ENCODE results near the gene GPATCH8. TPM values are rescaled to one million over a fixed set of nuclear protein-coding genes. Genes with fewer than 3 reads are reported as not detected.

GPATCH8 gene
- total and polyA plus RNA-seq, 9 of the 15 experiments (the other 6 are each of a cell fraction or from before 2014, with no cell fraction given): 10.6 to 29.6 (median 13.2) TPM

GRCh38 chr17:44511241-44512134 is 8.3 kb upstream of the GPATCH8 start (continued):
- TF ChIP-seq, protein P1, sequence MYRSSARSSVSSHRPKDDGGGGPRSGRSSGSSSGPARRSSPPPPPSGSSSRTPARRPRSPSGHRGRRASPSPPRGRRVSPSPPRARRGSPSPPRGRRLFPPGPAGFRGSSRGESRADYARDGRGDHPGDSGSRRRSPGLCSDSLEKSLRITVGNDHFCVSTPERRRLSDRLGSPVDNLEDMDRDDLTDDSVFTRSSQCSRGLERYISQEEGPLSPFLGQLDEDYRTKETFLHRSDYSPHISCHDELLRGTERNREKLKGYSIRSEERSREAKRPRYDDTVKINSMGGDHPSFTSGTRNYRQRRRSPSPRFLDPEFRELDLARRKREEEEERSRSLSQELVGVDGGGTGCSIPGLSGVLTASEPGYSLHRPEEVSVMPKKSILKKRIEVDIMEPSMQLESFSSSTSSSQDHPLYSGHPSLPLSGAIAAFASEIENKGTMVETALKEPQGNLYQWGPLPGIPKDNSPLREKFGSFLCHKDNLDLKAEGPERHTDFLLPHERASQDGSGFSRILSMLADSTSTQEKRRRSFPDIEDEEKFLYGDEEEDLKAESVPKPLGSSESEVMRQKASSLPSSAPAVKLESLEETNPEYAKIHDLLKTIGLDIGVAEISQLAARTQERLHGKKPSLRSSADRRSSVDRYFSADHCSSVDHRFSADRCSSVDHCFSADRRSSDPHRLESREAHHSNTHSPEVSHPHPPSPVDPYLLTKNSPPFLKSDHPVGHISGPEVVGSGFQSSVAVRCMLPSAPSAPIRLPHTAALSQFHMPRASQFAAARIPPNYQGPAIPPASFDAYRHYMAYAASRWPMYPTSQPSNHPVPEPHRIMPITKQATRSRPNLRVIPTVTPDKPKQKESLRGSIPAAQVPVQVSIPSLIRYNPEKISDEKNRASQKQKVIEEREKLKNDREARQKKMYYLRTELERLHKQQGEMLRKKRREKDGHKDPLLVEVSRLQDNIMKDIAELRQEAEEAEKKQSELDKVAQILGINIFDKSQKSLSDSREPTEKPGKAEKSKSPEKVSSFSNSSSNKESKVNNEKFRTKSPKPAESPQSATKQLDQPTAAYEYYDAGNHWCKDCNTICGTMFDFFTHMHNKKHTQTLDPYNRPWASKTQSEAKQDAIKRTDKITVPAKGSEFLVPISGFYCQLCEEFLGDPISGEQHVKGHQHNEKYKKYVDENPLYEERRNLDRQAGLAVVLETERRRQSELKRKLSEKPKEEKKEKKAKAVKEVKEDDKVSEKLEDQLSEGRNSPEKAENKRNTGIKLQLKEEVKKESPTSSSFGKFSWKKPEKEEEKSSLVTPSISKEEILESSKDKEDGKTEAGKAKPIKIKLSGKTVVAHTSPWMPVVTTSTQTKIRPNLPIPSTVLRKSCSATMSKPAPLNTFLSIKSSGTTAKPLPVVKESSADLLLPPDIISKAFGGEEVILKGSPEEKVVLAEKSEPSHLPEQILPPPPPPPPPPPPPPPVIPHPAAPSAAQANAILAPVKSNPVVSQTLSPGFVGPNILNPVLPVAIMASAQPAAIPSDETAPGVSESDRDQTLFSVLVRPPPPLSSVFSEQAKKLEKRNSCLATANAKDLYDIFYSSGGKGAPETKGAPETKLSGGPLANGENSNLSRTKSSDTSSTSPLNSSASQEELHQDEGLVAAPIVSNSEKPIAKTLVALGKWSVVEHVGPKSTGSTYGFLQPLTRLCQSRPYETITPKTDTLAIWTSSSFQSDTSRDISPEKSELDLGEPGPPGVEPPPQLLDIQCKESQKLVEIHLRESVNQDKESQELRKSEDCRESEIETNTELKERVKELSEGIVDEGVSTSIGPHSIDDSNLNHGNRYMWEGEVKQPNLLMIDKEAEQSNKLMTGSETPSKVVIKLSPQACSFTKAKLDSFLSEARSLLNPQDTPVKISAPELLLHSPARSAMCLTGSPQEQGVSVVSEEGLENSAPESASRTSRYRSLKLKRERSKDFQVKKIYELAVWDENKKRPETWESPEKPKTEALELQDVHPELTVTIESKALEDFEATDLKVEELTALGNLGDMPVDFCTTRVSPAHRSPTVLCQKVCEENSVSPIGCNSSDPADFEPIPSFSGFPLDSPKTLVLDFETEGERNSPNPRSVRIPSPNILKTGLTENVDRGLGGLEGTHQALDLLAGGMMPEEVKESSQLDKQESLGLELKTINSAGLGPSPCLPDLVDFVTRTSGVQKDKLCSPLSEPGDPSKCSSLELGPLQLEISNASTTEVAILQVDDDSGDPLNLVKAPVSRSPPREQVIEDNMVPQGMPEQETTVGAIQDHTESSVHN (IDR thresholded peaks at IDR 0.05; ENCODE audit: borderline replicate concordance in 1 of 2, low read depth in 1 of 2): peak in 1 of 2 experiments; percentile 14; a peak in 1 of 4 replicates
- TF ChIP-seq EP400 (IDR thresholded peaks at IDR 0.05) (peak; percentile 61), TFAP4 (CRISPR knock-in tag; IDR thresholded peaks at IDR 0.05; ENCODE audit: borderline replicate concordance) (peak; percentile 17; the same call in 1 of the 2 replicates), ZNF589 (CRISPR knock-in tag; IDR thresholded peaks at IDR 0.05; ENCODE audit: low read depth) (peak; percentile 46; the same call in 1 of the 2 replicates), TAF9B (IDR thresholded peaks at IDR 0.05; ENCODE audit: partially characterized antibody) (peak; percentile 23), MTA1 (IDR thresholded peaks at IDR 0.05; ENCODE audit: borderline replicate concordance) (0 out of 2 replicates have a peak, but pooled peaks have one; percentile 46)
- TF ChIP-seq, protein P2, sequence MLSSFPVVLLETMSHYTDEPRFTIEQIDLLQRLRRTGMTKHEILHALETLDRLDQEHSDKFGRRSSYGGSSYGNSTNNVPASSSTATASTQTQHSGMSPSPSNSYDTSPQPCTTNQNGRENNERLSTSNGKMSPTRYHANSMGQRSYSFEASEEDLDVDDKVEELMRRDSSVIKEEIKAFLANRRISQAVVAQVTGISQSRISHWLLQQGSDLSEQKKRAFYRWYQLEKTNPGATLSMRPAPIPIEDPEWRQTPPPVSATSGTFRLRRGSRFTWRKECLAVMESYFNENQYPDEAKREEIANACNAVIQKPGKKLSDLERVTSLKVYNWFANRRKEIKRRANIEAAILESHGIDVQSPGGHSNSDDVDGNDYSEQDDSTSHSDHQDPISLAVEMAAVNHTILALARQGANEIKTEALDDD (IDR thresholded peaks at IDR 0.05): peak; percentile 45; the same call in 1 of the 2 replicates
- TF ChIP-seq, protein P3, sequence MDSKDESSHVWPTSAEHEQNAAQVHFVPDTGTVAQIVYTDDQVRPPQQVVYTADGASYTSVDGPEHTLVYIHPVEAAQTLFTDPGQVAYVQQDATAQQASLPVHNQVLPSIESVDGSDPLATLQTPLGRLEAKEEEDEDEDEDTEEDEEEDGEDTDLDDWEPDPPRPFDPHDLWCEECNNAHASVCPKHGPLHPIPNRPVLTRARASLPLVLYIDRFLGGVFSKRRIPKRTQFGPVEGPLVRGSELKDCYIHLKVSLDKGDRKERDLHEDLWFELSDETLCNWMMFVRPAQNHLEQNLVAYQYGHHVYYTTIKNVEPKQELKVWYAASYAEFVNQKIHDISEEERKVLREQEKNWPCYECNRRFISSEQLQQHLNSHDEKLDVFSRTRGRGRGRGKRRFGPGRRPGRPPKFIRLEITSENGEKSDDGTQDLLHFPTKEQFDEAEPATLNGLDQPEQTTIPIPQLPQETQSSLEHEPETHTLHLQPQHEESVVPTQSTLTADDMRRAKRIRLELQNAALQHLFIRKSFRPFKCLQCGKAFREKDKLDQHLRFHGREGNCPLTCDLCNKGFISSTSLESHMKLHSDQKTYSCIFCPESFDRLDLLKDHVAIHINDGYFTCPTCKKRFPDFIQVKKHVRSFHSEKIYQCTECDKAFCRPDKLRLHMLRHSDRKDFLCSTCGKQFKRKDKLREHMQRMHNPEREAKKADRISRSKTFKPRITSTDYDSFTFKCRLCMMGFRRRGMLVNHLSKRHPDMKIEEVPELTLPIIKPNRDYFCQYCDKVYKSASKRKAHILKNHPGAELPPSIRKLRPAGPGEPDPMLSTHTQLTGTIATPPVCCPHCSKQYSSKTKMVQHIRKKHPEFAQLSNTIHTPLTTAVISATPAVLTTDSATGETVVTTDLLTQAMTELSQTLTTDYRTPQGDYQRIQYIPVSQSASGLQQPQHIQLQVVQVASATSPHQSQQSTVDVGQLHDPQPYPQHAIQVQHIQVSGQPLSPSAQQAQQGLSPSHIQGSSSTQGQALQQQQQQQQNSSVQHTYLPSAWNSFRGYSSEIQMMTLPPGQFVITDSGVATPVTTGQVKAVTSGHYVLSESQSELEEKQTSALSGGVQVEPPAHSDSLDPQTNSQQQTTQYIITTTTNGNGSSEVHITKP (IDR thresholded peaks at IDR 0.05; ENCODE audit: partially characterized antibody): peak; percentile 64

Measured in K562 (cell line).